ENCODE data around the gene SNX4.

- TF ChIP-seq, protein P1, sequence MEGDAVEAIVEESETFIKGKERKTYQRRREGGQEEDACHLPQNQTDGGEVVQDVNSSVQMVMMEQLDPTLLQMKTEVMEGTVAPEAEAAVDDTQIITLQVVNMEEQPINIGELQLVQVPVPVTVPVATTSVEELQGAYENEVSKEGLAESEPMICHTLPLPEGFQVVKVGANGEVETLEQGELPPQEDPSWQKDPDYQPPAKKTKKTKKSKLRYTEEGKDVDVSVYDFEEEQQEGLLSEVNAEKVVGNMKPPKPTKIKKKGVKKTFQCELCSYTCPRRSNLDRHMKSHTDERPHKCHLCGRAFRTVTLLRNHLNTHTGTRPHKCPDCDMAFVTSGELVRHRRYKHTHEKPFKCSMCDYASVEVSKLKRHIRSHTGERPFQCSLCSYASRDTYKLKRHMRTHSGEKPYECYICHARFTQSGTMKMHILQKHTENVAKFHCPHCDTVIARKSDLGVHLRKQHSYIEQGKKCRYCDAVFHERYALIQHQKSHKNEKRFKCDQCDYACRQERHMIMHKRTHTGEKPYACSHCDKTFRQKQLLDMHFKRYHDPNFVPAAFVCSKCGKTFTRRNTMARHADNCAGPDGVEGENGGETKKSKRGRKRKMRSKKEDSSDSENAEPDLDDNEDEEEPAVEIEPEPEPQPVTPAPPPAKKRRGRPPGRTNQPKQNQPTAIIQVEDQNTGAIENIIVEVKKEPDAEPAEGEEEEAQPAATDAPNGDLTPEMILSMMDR (conservative IDR thresholded peaks at IDR 0.05; ENCODE audit: low read length), result no peak
- TF ChIP-seq EZH2phosphoT487 (IDR thresholded peaks at IDR 0.05; ENCODE audit: borderline replicate concordance, low read depth, low read length), result no peak
These were observed 117.4 kb downstream of the SNX4 start for GRCh38 chr3:125402639-125403038.

Measured in OCI-LY7 (cell line).